K562 (cell line): Measurements from ENCODE around the gene PCSK2. TPM values are rescaled to one million over a fixed set of nuclear protein-coding genes. Genes with fewer than 3 reads are reported as not detected.

ENCODE experiments used
- ATAC-seq: fragments of 200-7000 bp; cut with Tn5 transposase; 3 replicates; pipeline ENCODE4 v1.9.1; 2020; ENCODE audit warnings: moderate library complexity
- BruUV-seq: library from RNA; stranded (reverse); fragments of 400-500 nt; replicated peaks from 2 replicates; lab custom pipeline; 2021; lab: Mats Ljungman, UMichigan
- CTCF ChIA-PET: fragments of 300-600 bp; formaldehyde crosslinking; extraction: SDS; loops from one replicate; lab custom pipeline; 2021; ENCODE audit warnings: low intra/inter-chr PET ratio; lab: Yijun Ruan, JAX
- POLR2A ChIA-PET: fragments of 300-600, 350-650 bp; sonication (Branson Sonifier 250); formaldehyde crosslinking; extraction: SDS; loops from one replicate; lab custom pipeline; 2021; ENCODE audit warnings: antibody characterized with exemption, inconsistent platforms; lab: Yijun Ruan, JAX
- DNase-seq, 4 experiments: peaks; one replicate each; pipeline versions ENCODE4 v3.0.0 to v3.0.0-alpha.2; 2011 to 2018; ENCODE audit warnings: low spot score in 3 of 4, mixed read lengths in 3 of 4; ENCODE audit errors: extremely low read depth in 1 of 4
- FAIRE-seq: peaks from 2 replicates; lab custom pipeline; 2011; peaks lifted over from hg19 to GRCh38; lab: Jason Lieb, UNC
- H2AFZ ChIP-seq: 2 replicates; pipeline ENCODE4 v1.6.0; 2011; ENCODE audit warnings: low read depth, low read length, control low read depth, inconsistent platforms
- H3K27ac ChIP-seq: fragments of 200-600 bp; 3 replicates; pipeline ENCODE4 v1.8.0; 2011; ENCODE audit warnings: low read depth, mild to moderate bottlenecking, control low read depth, inconsistent platforms, low read length, moderate library complexity, mixed read lengths; ENCODE audit errors: extremely low read depth
- H3K27me3 ChIP-seq, 2 experiments: fragments of 300-600 bp in 1 of 2; 2 replicates in 1 of 2; 3 replicates in 1 of 2; pipeline versions ENCODE4 v1.6.0 to v1.8.0; 2011; ENCODE audit warnings: inconsistent platforms in 2 of 2, low read length in 2 of 2, mild to moderate bottlenecking in 1 of 2, mixed read lengths in 1 of 2, moderate library complexity in 1 of 2; ENCODE audit not compliant: control insufficient read depth in 2 of 2, insufficient read depth in 2 of 2
- H3K36me3 ChIP-seq: fragments of 300-600 bp; 3 replicates; pipeline ENCODE4 v1.8.0; 2011; ENCODE audit warnings: mild to moderate bottlenecking, low read length, inconsistent platforms; ENCODE audit not compliant: control insufficient read depth, insufficient read depth
- H3K4me1 ChIP-seq, 2 experiments: fragments of 200-600 bp in 1 of 2; replicated peaks in 1 of 2; 2 replicates in 1 of 2; 3 replicates in 1 of 2; pipeline versions ENCODE4 v1.5.1 to v1.8.0; 2011; ENCODE audit warnings: inconsistent platforms in 2 of 2, low read length in 2 of 2, mild to moderate bottlenecking in 1 of 2, mixed read lengths in 1 of 2, moderate library complexity in 1 of 2; ENCODE audit not compliant: control insufficient read depth in 2 of 2, insufficient read depth in 2 of 2
- H3K4me2 ChIP-seq: 2 replicates; pipeline ENCODE4 v1.6.1; 2011; ENCODE audit warnings: low read length, control low read depth, inconsistent platforms, mixed read lengths; ENCODE audit not compliant: insufficient read depth
- H3K4me3 ChIP-seq: fragments of 200-600 bp; sonication (generic), shearing (Covaris generic); 2 replicates; pipeline ENCODE4 v1.5.1; 2016; ENCODE audit warnings: control low read depth, inconsistent platforms
- H3K79me2 ChIP-seq: fragments of 200-600 bp; 3 replicates; pipeline ENCODE4 v1.8.0; 2011; ENCODE audit warnings: low read length, inconsistent platforms; ENCODE audit not compliant: control insufficient read depth, insufficient read depth
- H3K9ac ChIP-seq, 2 experiments: 2 replicates each; pipeline versions ENCODE4 v1.6.0 to v1.6.1; 2011; ENCODE audit warnings: low read depth in 2 of 2, low read length in 2 of 2, control low read depth in 1 of 2, inconsistent platforms in 1 of 2, mild to moderate bottlenecking in 1 of 2, mixed read lengths in 1 of 2; ENCODE audit not compliant: insufficient read depth in 1 of 2
- H3K9me1 ChIP-seq: one replicate; pipeline ENCODE4 v1.6.0; 2011; ENCODE audit warnings: inconsistent platforms, mild to moderate bottlenecking, low read length, moderate library complexity; ENCODE audit not compliant: control insufficient read depth, insufficient read depth
- H3K9me3 ChIP-seq: replicated peaks from 2 replicates; pipeline ENCODE4 v1.5.1; 2011; ENCODE audit warnings: low read depth, low read length, inconsistent platforms; ENCODE audit not compliant: control insufficient read depth, insufficient read depth
- H4K20me1 ChIP-seq: replicated peaks from 2 replicates; pipeline ENCODE4 v1.6.1; 2011; ENCODE audit warnings: low read length, inconsistent platforms, mixed read lengths; ENCODE audit not compliant: control insufficient read depth, insufficient read depth
- CBX1 ChIP-seq: sonication (generic); IDR thresholded peaks from 2 replicates; pipeline ENCODE4 v1.6.1; 2016; ENCODE audit warnings: antibody characterized with exemption, low read depth, mild to moderate bottlenecking
- COPS2 ChIP-seq: fragments of 450-650 bp; conservative IDR thresholded peaks from 2 replicates; pipeline ENCODE4 v1.6.1; 2016; ENCODE audit warnings: mild to moderate bottlenecking, moderate library complexity
- GTF3C2 ChIP-seq: IDR thresholded peaks from 3 replicates; pipeline ENCODE4 v1.6.1; 2011; ENCODE audit warnings: borderline replicate concordance, mild to moderate bottlenecking, moderate library complexity; ENCODE audit not compliant: insufficient read length; ENCODE audit errors: extremely low read depth
- HDGF ChIP-seq: fragments of 450-650 bp; IDR thresholded peaks from 2 replicates; pipeline ENCODE4 v1.6.1; 2016
- MCM5 ChIP-seq: fragments of 450-650 bp; IDR thresholded peaks from 2 replicates; pipeline ENCODE4 v1.6.1; 2016; ENCODE audit warnings: low read depth
- NFE2L1 ChIP-seq: fragments of 450-650 bp; IDR thresholded peaks from 2 replicates; pipeline ENCODE4 v1.6.1; 2016; ENCODE audit warnings: missing genetic modification characterization, low read depth, mild to moderate bottlenecking, missing compliant biosample characterization, moderate library complexity, borderline replicate concordance
- POU5F1 ChIP-seq: fragments of 150-350 bp; IDR thresholded peaks from 2 replicates; pipeline ENCODE4 v1.6.1; 2014; ENCODE audit warnings: borderline replicate concordance, low read length, low read depth, mild to moderate bottlenecking; ENCODE audit not compliant: partially characterized antibody
- SAFB2 ChIP-seq: fragments of 200-400 bp; formaldehyde crosslinking; IDR thresholded peaks from 2 replicates; pipeline ENCODE4 v1.6.1; 2018; ENCODE audit warnings: borderline replicate concordance, low read length, low read depth, moderate library complexity; ENCODE audit not compliant: severe bottlenecking
- SLC30A9 ChIP-seq: fragments of 250-450 bp; sonication (Bioruptor Pico); IDR thresholded peaks from 2 replicates; pipeline ENCODE4 v1.8.0; 2022; ENCODE audit warnings: mild to moderate bottlenecking, moderate library complexity
- TEAD1 ChIP-seq, 2 experiments: fragments of 450-650 bp in 1 of 2; sonication (generic) in 1 of 2; formaldehyde crosslinking; IDR thresholded peaks; 2 replicates each; pipeline versions ENCODE4 v1.4.0 to v1.8.0; 2020 to 2022; ENCODE audit warnings: mild to moderate bottlenecking in 2 of 2, missing genetic modification reagents in 1 of 2
- ZNF24 ChIP-seq: fragments of 450-650 bp; IDR thresholded peaks from 2 replicates; pipeline ENCODE4 v1.6.1; 2016
- ZNF318 ChIP-seq, 2 experiments: fragments of 450-650 bp; IDR thresholded peaks; 2 replicates each; pipeline ENCODE4 v1.6.1; 2016; ENCODE audit warnings: mild to moderate bottlenecking in 2 of 2, borderline replicate concordance in 1 of 2, low read depth in 1 of 2, moderate library complexity in 1 of 2
- WGBS: fragments of 100-300 bp; shearing (Covaris generic); methylation state at CpG from one replicate; pipeline ENCODE4 v1.1.6; 2016; ENCODE audit warnings: low coverage, mixed read lengths; ENCODE audit not compliant: insufficient coverage; ENCODE audit errors: missing lambda C conversion rate; 5-methylcytosine and 5-hydroxymethylcytosine counted together
- in situ Hi-C: fragments of 300-500 bp; cut with MboI; formaldehyde crosslinking; loops from 4 replicates; pipeline ENCODE4 v1.15.0; 2018; ENCODE audit warnings: inconsistent platforms, mixed read lengths
- intact Hi-C: fragments of 100-400 bp; cut with micrococcal nuclease; formaldehyde crosslinking; loops from 2 replicates; pipeline ENCODE4 v1.14.2; 2022
- polyA plus RNA-seq, 8 experiments: library from polyadenylated mRNA; depleted of rRNA in 4 of 8; stranded (reverse) in 5 of 8; unstranded in 3 of 8; fragments of >200 nt; fragmentation: Nextera tagmentation in 2 of 8; fragmentation: Illumina TruSeq in 1 of 8; extraction: Ambion mirVana in 2 of 8; extraction: Trizol in 1 of 8; gene quantifications; 2 replicates each; pipeline versions ENCODE4 v1.2.1 to v1.2.3, GENCODE V29; 2011 to 2014; ENCODE audit warnings: inconsistent platforms in 1 of 8, missing spikeins in 1 of 8
- total RNA-seq, 7 experiments: library from RNA; depleted of rRNA in 6 of 7; stranded (reverse); fragments of >200 nt in 6 of 7; fragmentation: Illumina TruSeq in 2 of 7; extraction: Trizol in 2 of 7; gene quantifications; 2 replicates each; pipeline versions ENCODE4 v1.2.1 to v1.2.3, GENCODE V29; 2011 to 2021; ENCODE audit warnings: low replicate concordance in 1 of 7

Gene PCSK2
- total and polyA plus RNA-seq, 9 of the 15 experiments (the other 6 are each of a cell fraction or from before 2014, with no cell fraction given): 0.04 to 0.07 (median 0.05) TPM; not detected in 6

- ATAC-seq (no peak), FAIRE-seq (no peak), DNase-seq (no peak)
- H2AFZ ChIP-seq: no peak overlapping the region
- H4K20me1 ChIP-seq: no peaks in the 10 kb centered on the region
- H3K36me3 ChIP-seq: no peaks in the 10 kb centered on the region
- H3K9me1 ChIP-seq: no peaks in the 10 kb centered on the region
- H3K27ac ChIP-seq: no peak overlapping the region
- no peak overlapping the region for H3K4me3 ChIP-seq
- intact Hi-C loops (no loop called here), in situ Hi-C loops (no loop called here)
- no TSS peak for BruUV-seq
- ChIA-PET POLR2A (no interaction called here), CTCF (no interaction called here)
- WGBS: 0% methylated on average over 1 of the region's 2 CpGs
- no peaks in the 10 kb centered on the region for H3K79me2 ChIP-seq
- H3K9me3 ChIP-seq: no peaks in the 10 kb centered on the region
- no peaks in the 10 kb centered on the region; a peak in 1 of 5 replicates for H3K27me3 ChIP-seq
- no peaks in the 10 kb centered on the region for H3K4me1 ChIP-seq
- H3K4me2 ChIP-seq: no peak overlapping the region
- H3K9ac ChIP-seq: no peak overlapping the region
- TF ChIP-seq POU5F1 (no peak), COPS2 (no peak), HDGF (no peak), CBX1 (no peak), NFE2L1 (tag) (no peak), TEAD1 (CRISPR knock-in tag; IDR thresholded peaks at IDR 0.05) (no peak), SLC30A9 (CRISPR knock-in tag) (no peak), ZNF318 (IDR thresholded peaks at IDR 0.05; ENCODE audit: borderline replicate concordance in 1 of 2, low read depth in 1 of 2) (no peak), GTF3C2 (no peak), SAFB2 (no peak), ZNF24 (no peak), MCM5 (no peak)
Observed at GRCh38 chr20:17444091-17444490, 217.3 kb downstream of the PCSK2 start.
